ENCODE measurements around the gene PSG3.
"Not testable (repeated sequence)": the region's sequence is repeated elsewhere in the genome, so short reads cannot be mapped to it uniquely, and the experiment has no call there.

Gene PSG3

DNA sequence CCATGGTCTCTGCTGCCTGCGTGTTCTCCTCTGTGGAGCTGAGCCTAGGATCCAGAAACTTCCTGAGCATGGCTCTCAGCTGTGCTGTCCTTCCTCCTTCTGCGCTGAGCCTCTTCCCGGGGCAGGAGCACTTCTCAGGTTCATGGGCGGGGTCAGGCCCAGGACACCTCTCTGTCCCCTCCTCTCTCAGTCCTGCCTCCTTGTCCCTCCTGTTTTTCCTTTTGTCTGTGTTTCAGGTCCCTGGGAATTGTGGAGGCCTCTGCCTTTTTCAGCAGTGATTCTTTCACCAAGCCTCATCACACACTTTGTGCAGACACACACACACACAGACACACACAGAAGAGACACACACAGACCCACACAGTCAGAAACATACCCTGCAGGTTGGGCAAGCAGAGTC, at the start of gene PSG3:
TSS of gene PSG3 (minus strand) at position 101 of the 400 bp plus-strand sequence. CDS start at position 4, 97 bp downstream.
- not testable (repeated sequence) for DNase-seq

DNA sequence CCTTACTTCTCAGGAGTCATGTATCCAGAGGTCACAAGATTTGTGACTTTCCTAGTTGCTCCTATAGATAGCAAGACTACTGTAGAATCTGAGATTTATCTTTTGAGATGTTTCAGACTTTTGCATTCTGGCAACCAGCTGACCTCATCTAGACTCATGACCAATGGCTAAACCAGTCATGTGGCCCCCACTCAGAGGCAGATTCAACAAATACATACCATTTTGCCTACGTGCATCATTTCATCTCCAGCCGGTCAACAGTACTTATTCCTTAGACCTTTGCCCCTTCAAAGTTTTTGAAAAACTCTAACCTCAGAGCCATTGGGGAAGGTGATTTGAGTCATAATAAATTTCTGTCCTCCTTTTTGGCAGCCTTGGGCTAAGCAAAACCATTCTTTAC, 48.5 kb upstream of the PSG3 start:
- DNase-seq, result not testable (repeated sequence)

GRCh38 chr19:42787766-42788165, 47.5 kb upstream of the PSG3 start:
- not testable (repeated sequence) for DNase-seq

GRCh38 chr19:42776750-42777612, 36.7 kb upstream of the PSG3 start:
- not testable (repeated sequence) for DNase-seq

- DNase-seq, result not testable (repeated sequence)
Observed at GRCh38 chr19:42774510-42775158, 34.4 kb upstream of the PSG3 start.

- DNase-seq, result not testable (repeated sequence)
Observed at GRCh38 chr19:42767319-42767718, 27.0 kb upstream of the PSG3 start.

- not testable (repeated sequence) for DNase-seq
Observed at GRCh38 chr19:42766871-42767270, 26.6 kb upstream of the PSG3 start.

DNA sequence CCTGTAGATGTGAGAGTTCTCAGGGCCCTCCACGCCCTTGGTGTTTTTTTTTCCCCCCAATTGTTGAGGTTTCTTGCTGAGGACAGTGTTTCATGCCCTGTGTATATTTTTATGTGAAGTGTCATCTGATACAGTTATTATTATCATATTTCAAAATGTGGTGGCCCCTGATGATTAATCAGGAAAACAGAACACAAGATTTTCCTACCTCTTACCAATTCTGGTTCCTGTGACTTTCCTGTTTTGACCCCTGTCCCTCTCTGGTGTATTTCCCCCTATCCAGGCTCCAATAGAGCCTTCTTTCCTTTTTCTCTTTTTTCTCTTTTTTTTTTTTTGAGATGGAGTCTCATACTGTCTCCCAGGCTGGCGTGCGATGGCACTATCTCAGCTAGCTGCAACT, 24.6 kb upstream of the PSG3 start:
- DNase-seq, result no peak

GRCh38 chr19:42762789-42763188, 22.5 kb upstream of the PSG3 start:
- DNase-seq, result no peak

DNA sequence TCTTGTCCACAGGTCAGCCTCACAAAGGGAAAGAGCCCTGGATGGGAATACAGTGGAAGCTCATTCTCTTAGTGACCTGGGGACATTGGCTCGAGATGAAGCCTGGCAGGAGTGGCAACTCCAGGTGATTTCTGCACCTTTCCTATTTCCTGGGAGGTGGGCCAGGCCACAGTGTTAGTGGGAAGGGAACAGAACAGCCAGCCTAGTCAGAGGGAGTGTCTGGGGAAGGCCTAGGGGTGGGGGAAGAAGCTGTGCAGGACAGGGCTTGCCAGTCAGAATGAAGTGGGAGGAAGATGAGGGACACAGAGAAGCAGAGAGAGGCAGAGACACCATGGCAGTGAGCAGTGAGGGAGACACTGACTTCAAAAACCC, 21.6 kb upstream of the PSG3 start:
- not testable (repeated sequence) for DNase-seq

DNA sequence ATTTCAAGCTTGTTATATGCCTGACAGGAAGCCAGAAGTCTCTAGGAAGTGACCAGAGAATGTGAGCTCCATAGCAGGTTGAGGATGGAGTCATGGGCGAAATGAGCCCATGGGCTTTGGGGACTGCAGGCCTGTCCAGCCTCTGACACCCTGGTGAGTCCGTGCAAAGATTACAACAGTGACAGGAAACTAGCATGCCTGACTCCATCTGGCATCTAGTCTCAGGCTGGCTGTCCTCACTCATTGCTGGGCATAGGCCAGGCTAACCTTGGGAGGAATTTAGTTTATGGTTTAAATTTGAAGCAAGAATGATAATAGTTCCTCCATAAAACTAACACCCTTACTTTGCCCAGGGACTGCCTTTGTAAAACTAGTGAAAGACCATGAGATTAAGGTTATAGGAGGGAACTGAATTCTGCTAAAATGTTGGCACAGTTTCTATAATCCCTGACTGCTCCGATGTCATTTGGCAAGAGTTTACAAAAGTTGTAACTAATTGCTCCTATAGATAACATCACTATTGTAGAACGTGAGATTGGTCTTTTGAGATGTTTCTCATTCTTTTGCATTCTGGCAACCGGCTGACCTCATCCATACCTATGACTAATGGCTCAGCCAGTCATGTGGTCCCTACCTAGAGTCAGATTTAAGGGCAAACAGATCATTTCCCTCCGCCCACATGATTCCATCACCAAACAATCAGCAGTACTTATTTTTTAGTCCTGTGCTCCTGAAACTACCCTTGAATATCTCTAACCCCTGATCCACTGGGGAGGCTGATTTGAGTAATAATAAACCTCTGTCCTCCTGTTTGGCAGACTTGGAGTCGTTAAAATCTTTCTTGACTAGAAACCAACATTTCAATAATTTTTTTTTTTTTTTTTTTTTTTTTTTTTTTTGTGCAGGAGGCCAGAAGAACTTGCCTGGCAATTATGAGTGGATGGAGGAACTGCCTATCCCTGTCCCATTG, 21.0 kb upstream of the PSG3 start:
- not testable (repeated sequence) for DNase-seq

DNA sequence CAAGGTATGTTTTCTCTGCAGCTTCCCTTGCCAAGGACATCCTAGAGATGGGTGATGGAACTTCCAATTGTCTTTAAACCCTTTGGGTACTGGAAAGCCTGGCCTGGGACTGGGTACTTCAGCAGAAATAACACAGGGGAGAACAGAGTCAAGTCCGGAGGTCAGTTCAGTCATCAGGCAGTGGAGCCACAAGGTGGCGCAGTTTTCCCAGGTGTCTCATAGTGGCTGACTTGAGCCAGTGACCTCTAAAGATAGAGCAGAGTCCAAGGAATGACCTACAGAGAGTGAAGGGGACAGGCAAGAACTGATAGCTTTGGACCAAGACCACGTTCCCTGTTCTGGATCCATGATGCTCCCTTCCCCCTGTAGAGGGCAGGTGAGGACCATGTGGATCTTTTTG, 18.4 kb upstream of the PSG3 start:
- not testable (repeated sequence) for DNase-seq

DNA sequence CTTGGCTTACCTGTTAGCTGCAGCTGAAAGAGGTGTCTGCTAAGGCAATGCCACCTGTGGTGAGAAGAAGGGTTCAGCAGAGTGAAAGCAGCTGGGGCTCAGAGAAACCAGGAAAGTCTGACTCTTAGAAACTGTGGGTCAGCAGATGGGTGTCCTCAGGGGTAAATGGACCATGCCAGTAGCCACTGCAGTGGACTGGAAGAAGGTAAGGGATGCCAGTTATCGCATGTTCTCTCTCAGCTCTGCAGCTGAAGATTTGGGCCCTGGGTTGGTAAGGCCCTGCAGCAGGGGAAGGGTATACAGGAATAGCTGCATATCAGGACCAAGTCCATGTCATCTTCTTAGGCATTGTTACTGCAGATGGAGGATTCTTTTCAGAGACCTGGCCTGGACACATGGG, 12.0 kb upstream of the PSG3 start:
- DNase-seq, result not testable (repeated sequence)

GRCh38 chr19:42741726-42742607, 1.7 kb upstream of the PSG3 start:
- DNase-seq, result not testable (repeated sequence)

DNA sequence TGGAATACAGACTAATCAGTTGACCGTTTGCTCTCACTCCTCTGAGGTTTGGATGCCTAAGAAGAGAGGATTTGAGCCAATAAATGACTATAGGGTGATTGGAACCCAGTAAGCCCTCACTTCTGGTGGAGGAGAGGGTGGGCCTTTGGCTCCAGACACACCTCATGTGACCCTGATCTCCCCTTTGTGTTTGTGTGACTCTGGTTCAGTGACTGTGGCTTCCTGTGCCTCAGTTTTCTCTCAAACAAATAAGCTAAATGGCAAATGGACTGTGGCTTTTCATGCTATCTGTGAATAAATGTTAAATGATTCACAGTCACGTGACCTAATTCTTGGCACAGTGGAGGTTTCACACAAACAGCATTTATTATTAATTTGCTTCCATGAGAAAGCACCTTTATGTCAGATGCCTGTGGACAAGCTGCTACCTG, 2.7 kb downstream of the PSG3 start:
- DNase-seq, result not testable (repeated sequence)

DNA sequence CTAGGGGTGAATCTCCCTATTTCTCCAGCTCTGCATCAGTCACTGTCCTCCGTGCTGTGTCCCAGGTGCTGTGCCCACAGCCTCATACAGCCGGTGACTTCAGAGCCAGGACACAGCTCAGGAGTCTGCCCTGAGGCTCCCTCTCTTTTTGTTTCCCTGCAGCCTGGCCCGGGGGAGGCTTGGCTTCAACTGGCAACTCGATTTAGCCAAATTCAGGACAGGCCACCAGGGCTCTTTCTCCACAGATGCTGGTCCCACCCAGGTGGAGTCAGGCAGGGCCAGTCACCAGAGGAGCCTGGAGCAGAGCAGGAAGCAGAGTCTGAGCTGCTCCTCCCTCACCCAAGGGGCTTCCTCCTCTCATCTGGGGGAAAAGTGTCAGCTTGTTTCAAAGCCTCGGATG, 11.9 kb downstream of the PSG3 start:
- not testable (repeated sequence) for DNase-seq

DNA sequence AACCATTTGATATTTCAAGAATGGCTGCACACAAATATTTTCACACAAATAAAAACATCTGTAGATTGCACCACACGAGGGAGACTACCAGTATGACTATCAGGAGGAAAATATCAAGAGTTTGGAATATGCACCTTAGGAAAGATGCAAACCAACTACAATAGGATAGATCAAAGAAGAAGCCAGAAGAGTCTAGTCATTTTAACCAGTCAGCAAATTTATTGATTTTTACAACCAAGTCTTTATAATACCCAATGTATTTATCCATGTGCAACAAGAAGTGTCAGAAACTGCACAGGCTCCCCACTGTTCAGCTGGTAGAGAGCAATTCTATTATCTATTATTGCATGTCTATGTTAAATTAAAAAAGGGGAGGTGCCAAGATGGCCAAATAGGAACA, 26.3 kb downstream of the PSG3 start:
- not testable (repeated sequence) for DNase-seq

DNA sequence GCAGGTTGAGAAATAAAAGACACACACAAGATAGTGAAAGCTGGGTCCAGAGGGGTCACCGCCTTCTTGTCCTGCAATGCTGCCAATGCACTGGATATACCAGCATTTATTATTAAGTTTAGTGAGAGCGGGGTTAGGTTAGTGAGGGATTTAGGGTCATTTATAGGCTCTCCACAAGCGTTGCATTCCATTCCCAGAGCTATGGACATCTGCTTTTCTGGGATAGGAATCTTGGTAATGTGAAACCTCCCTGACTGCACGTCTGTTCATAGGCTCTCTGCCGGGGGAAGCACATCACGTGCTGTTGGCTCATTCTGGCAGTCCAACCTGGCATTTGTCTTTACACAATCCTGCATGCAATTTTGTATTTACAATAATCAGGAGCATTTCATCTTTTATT, 27.5 kb downstream of the PSG3 start:
- not testable (repeated sequence) for DNase-seq

GRCh38 chr19:42710986-42711385, 29.3 kb downstream of the PSG3 start:
- not testable (repeated sequence) for DNase-seq

- no peak for DNase-seq
Observed at GRCh38 chr19:42697884-42698283, 42.4 kb downstream of the PSG3 start.

DNA sequence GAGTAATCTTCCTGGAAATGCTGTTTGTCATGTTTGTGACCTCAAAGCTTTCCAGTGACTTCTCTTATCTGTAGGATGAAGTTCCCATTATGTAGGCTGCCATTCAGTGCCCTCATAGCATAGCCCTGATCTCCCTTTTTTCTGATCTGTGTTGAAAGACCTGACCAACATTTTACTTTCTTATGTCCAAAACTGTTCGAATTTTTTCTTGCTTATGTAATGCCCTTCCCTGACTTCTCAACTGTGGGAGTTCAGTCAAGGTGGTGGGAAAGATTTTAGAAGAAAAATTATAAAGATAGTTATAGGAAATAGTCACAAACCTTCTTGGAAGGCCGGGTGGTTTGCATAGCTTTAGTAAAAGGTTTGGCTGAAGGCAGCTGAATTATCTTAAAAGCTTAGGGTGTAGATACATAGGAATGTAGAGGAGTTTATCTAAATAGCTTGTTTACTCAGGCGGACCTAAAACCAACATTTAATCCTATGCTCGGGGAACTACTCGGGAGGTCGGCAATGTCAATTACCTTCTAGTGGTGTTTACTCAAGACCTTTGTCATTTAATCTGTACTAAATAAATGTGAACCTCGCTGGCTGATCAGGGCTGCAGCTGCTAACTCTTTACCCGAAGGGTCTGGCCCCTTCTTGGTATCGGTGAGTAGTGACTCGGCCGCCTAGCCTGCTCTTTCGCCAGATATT, 44.3 kb downstream of the PSG3 start:
- DNase-seq, result no peak
